Thyroid gland (tissue), 4 donors: ENCODE data around the gene ZBTB12.

Source experiments
- CTCF ChIP-seq, 6 experiments: fragments of 200-600 bp in 3 of 6; fragments of 450-650 bp in 3 of 6; sonication (generic) in 3 of 6; IDR thresholded peaks; one replicate each; pipeline ENCODE4 v1.5.1; 2016 to 2019; ENCODE audit warnings: antibody characterized with exemption in 6 of 6, mild to moderate bottlenecking in 2 of 6, inconsistent platforms in 1 of 6, moderate library complexity in 1 of 6
- POLR2A ChIP-seq, 2 donors: fragments of 450-650 bp; IDR thresholded peaks; one replicate each; pipeline ENCODE4 v1.6.1; 2017; ENCODE audit warnings: antibody characterized with exemption in 2 of 2, mild to moderate bottlenecking in 2 of 2, moderate library complexity in 1 of 2

- peak in 2 of 6 experiments; percentile 17 to 19 for TF ChIP-seq CTCF (IDR thresholded peaks at IDR 0.05)
- no peak for TF ChIP-seq POLR2A (IDR thresholded peaks at IDR 0.05)
These were observed 21.1 kb upstream of the ZBTB12 start for GRCh38 chr6:31922942-31923341.
